GM12878 (cell line): ENCODE results near the gene S100A14. TPM values are rescaled to one million over a fixed set of nuclear protein-coding genes. Genes with fewer than 3 reads are reported as not detected.

ENCODE experiments used
- ATAC-seq: fragments of 200-7000 bp; cut with Tn5 transposase; 3 replicates; pipeline ENCODE4 v1.9.1; 2020; ENCODE audit warnings: mild to moderate bottlenecking, moderate library complexity
- BruUV-seq: library from RNA; stranded (reverse); fragments of 400-500 nt; replicated peaks from 2 replicates; lab custom pipeline; 2021; lab: Mats Ljungman, UMichigan
- CTCF ChIA-PET: fragments of 300-600 bp; sonication (Branson Sonifier 250); formaldehyde crosslinking; extraction: SDS; loops from one replicate; lab custom pipeline; 2021; ENCODE audit warnings: inconsistent platforms; lab: Yijun Ruan, JAX
- POLR2A ChIA-PET: fragments of 350-600 bp; formaldehyde crosslinking; extraction: SDS; loops from one replicate; lab custom pipeline; 2021; ENCODE audit warnings: inconsistent platforms; lab: Charles Lee
- RAD21 ChIA-PET: fragments of 300-600 bp; sonication (Branson Sonifier 250); formaldehyde crosslinking; loops from one replicate; lab custom pipeline; 2023; ENCODE audit warnings: antibody characterized with exemption; ENCODE audit not compliant: unreplicated experiment; lab: Charles Lee
- SMC1A ChIA-PET: fragments of 300-600 bp; sonication (Branson Sonifier 250); formaldehyde crosslinking; loops from one replicate; lab custom pipeline; 2023; ENCODE audit not compliant: unreplicated experiment, uncharacterized antibody; lab: Charles Lee
- DNase-seq: peaks from one replicate; pipeline ENCODE4 v3.0.0-alpha.2; 2011; ENCODE audit warnings: low read depth, low spot score
- FAIRE-seq: peaks from 3 replicates; lab custom pipeline; 2011; peaks lifted over from hg19 to GRCh38; lab: Jason Lieb, UNC
- H2AFZ ChIP-seq: 2 replicates; pipeline ENCODE4 v1.6.0; 2011; ENCODE audit warnings: low read depth, low read length, control low read depth; ENCODE audit not compliant: control insufficient read depth
- H3K27ac ChIP-seq: 2 replicates; pipeline ENCODE4 v1.5.1; 2011; ENCODE audit warnings: control low read depth; ENCODE audit not compliant: control insufficient read depth, insufficient read depth
- H3K27me3 ChIP-seq, 2 experiments: replicated peaks in 1 of 2; 2 replicates each; pipeline versions ENCODE4 v1.6.0 to v1.6.1; 2011; ENCODE audit warnings: low read length in 1 of 2; ENCODE audit not compliant: control insufficient read depth in 2 of 2, insufficient read depth in 2 of 2
- H3K36me3 ChIP-seq, 2 experiments: 2 replicates each; pipeline ENCODE4 v1.5.1; 2011; ENCODE audit warnings: low read length in 1 of 2; ENCODE audit not compliant: control insufficient read depth in 2 of 2, insufficient read depth in 2 of 2
- H3K4me1 ChIP-seq: 2 replicates; pipeline ENCODE4 v1.6.1; 2011; ENCODE audit warnings: mild to moderate bottlenecking, low read length, moderate library complexity, mixed read lengths; ENCODE audit not compliant: control insufficient read depth, insufficient read depth
- H3K4me2 ChIP-seq: 2 replicates; pipeline ENCODE4 v1.6.0; 2011; ENCODE audit warnings: control low read depth; ENCODE audit not compliant: control insufficient read depth, insufficient read depth
- H3K4me3 ChIP-seq: fragments of 200-600 bp; sonication (generic); 2 replicates; pipeline ENCODE4 v1.5.1; 2016
- H3K79me2 ChIP-seq: 2 replicates; pipeline ENCODE4 v1.6.0; 2011; ENCODE audit warnings: low read length; ENCODE audit not compliant: control insufficient read depth, insufficient read depth
- H3K9ac ChIP-seq: 2 replicates; pipeline ENCODE4 v1.8.0; 2011; ENCODE audit warnings: low read length, control low read depth, mixed read lengths; ENCODE audit not compliant: control insufficient read depth, insufficient read depth
- H3K9me3 ChIP-seq: replicated peaks from 3 replicates; pipeline ENCODE4 v1.5.1; 2011; ENCODE audit warnings: mild to moderate bottlenecking, low read length; ENCODE audit not compliant: control insufficient read depth, insufficient read depth
- H4K20me1 ChIP-seq: 2 replicates; pipeline ENCODE4 v1.6.0; 2011; ENCODE audit not compliant: control insufficient read depth, insufficient read depth
- NR2C2 ChIP-seq: IDR thresholded peaks from 2 replicates; pipeline ENCODE4 v1.6.1; 2011; ENCODE audit warnings: borderline replicate concordance, low read depth; ENCODE audit not compliant: control insufficient read depth, insufficient read length
- RAD21 ChIP-seq: IDR thresholded peaks from 2 replicates; pipeline ENCODE4 v1.6.1; 2011; ENCODE audit warnings: mild to moderate bottlenecking, low read depth, low read length, moderate library complexity; ENCODE audit not compliant: insufficient read depth
- SMC3 ChIP-seq: IDR thresholded peaks from 2 replicates; pipeline ENCODE4 v1.6.1; 2011; ENCODE audit warnings: low read length, improper control_type of control experiment, borderline replicate concordance
- ZBTB33 ChIP-seq: fragments of 450-650 bp; IDR thresholded peaks from 2 replicates; pipeline ENCODE4 v1.6.1; 2017; ENCODE audit warnings: mild to moderate bottlenecking
- WGBS: methylation state at CpG from one replicate; pipeline ENCODE4 v1.1.6; 2016; ENCODE audit warnings: low lambda C conversion rate; ENCODE audit not compliant: insufficient replicate concordance, insufficient coverage; ENCODE audit errors: missing lambda C conversion rate; 5-methylcytosine and 5-hydroxymethylcytosine counted together
- in situ Hi-C: fragments of 300-500 bp; cut with MboI; formaldehyde crosslinking; loops from 9 replicates; pipeline ENCODE4 v1.14.3; 2018; ENCODE audit warnings: mixed read lengths
- intact Hi-C: fragments of 100-400 bp; cut with micrococcal nuclease; formaldehyde crosslinking; loops from one replicate; pipeline ENCODE4 v1.14.2; 2022; ENCODE audit not compliant: unreplicated experiment
- polyA plus RNA-seq, 11 experiments: library from polyadenylated mRNA; depleted of rRNA in 4 of 11; unstranded in 6 of 11; stranded (reverse) in 5 of 11; fragments of >200 nt; fragmentation: Nextera tagmentation in 4 of 11; fragmentation: Illumina TruSeq in 1 of 11; extraction: Ambion mirVana in 4 of 11; extraction: Trizol in 1 of 11; gene quantifications; 1 replicate in 1 of 11; 2 replicates in 10 of 11; pipeline versions ENCODE4 v1.2.1 to v1.2.3, GENCODE V29; 2011 to 2016; ENCODE audit warnings: inconsistent platforms in 2 of 11, missing spikeins in 2 of 11, low read depth in 1 of 11
- total RNA-seq, 4 experiments: library from RNA; depleted of rRNA in 3 of 4; stranded (reverse); fragments of >200 nt in 3 of 4; fragmentation: Illumina TruSeq in 1 of 4; extraction: Trizol in 1 of 4; gene quantifications; 2 replicates each; pipeline versions ENCODE4 v1.2.1 to v1.2.3, GENCODE V29; 2013 to 2021
- TF ChIP-seq, protein P1 (sequence below), 3 experiments: IDR thresholded peaks in 2 of 3; conservative IDR thresholded peaks in 1 of 3; 2 replicates each; pipeline ENCODE4 v1.5.1; 2011; ENCODE audit warnings: low read depth in 3 of 3, low read length in 3 of 3, mild to moderate bottlenecking in 3 of 3, control low read depth in 2 of 3, moderate library complexity in 2 of 3, inconsistent platforms in 1 of 3, mixed read lengths in 1 of 3; ENCODE audit not compliant: control insufficient read depth in 2 of 3, insufficient read depth in 1 of 3; ENCODE audit errors: extremely low read depth in 1 of 3

S100A14 gene
- total and polyA plus RNA-seq, 10 of the 15 experiments (the other 5 are each of a cell fraction or from before 2014, with no cell fraction given), result 0.20 to 0.77 (median 0.45) TPM; not detected in 4

DNA sequence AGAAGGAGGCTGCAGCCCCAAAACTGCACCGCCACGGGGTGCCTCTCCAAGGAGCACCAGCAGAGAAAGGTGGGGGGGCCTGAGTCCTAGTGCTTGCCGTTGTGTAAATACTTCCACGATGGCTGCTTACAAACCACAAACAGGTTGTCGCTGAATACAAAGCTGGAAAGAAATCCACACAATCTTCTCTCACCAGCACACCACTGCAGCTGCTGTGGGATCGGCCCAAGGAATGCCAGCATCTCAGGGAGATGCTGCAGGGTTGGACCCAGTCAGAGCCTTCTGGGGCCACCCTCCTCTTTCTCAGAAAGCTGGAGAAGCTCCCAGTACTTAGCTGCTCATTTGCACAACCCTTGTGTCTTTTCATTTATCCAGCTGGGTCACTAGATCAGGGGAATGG is 3.0 kb upstream of the S100A14 start:
- no peaks in the 10 kb centered on the region for H3K27me3 ChIP-seq
- no peaks in the 10 kb centered on the region for H3K9me3 ChIP-seq
- DNase-seq (no peak), ATAC-seq (no peak), FAIRE-seq (no peak)
- ChIA-PET RAD21 (interaction anchor here (2.9 to 6.2 kb wide), 2 partner anchors 8 to 48 kb away, joined by 13 to 60 read pairs; partner anchors contain the start of gene S100A13), SMC1A (interaction anchor here (0.8 to 5.0 kb wide), 7 partner anchors 9 to 109 kb away, joined by 3 to 36 read pairs (median 10); partner anchors contain the start of gene S100A1), POLR2A (interaction anchor here (1.6 kb wide), 1 partner anchor 15 kb away, joined by 4 read pairs; the partner anchor contains the start of gene CHTOP), CTCF (interaction anchor here (1.0 to 7.8 kb wide), 8 partner anchors 9 to 117 kb away, joined by 3 to 106 read pairs (median 9); partner anchors contain the start of genes CHTOP, S100A1, S100A13 and S100A6)
- BruUV-seq, result no TSS peak
- H3K36me3 ChIP-seq, result no peaks in the 10 kb centered on the region
- no peak overlapping the region for H3K4me3 ChIP-seq
- in situ Hi-C loops, result no loop called here
- intact Hi-C loops, result no loop called here
- H3K79me2 ChIP-seq, result no peaks in the 10 kb centered on the region
- H3K9ac ChIP-seq, result no peak overlapping the region
- H4K20me1 ChIP-seq, result no peaks in the 10 kb centered on the region
- no peak overlapping the region for H2AFZ ChIP-seq
- no peak for TF ChIP-seq NR2C2
- H3K4me1 ChIP-seq, result peaks cover 20% of the 10 kb centered on the region
- no peak overlapping the region for H3K4me2 ChIP-seq
- WGBS, result 96% methylated on average over 6 of the region's 6 CpGs
- H3K27ac ChIP-seq, result no peak overlapping the region

- no peak overlapping the region for H3K4me2 ChIP-seq
- 11% methylated on average over 6 of the region's 6 CpGs for WGBS
- H2AFZ ChIP-seq, result peak overlapping the region; percentile 65; the same call in 1 of the 2 replicates
- no peaks in the 10 kb centered on the region for H3K27me3 ChIP-seq
- FAIRE-seq (no peak), DNase-seq (no peak), ATAC-seq (peak; percentile 94)
- H4K20me1 ChIP-seq, result no peaks in the 10 kb centered on the region
- in situ Hi-C loops (no loop called here), intact Hi-C loops (loop anchor here (1.0 to 2.0 kb wide), 2 partner anchors 45 to 107 kb away; no protein-coding TSS in a partner anchor)
- SMC1A ChIA-PET, result interaction anchor here (0.8 to 5.0 kb wide), 9 partner anchors 11 to 107 kb away, joined by 4 to 36 read pairs (median 10); partner anchors contain the start of gene S100A1
- RAD21 ChIA-PET, result interaction anchor here (1.0 to 6.2 kb wide), 7 partner anchors 9 to 107 kb away, joined by 3 to 60 read pairs (median 4); partner anchors contain the start of genes CHTOP, S100A13 and S100A6
- H3K4me1 ChIP-seq, result peaks cover 14% of the 10 kb centered on the region
- H3K9me3 ChIP-seq, result no peaks in the 10 kb centered on the region
- no TSS peak for BruUV-seq
- no peaks in the 10 kb centered on the region for H3K36me3 ChIP-seq
- POLR2A ChIA-PET, result interaction anchor here (1.3 kb wide), 1 partner anchor 16 kb away, joined by 5 read pairs; the partner anchor contains the start of gene CHTOP
- H3K4me3 ChIP-seq, result no peak overlapping the region
- H3K27ac ChIP-seq, result no peak overlapping the region
- H3K79me2 ChIP-seq, result no peaks in the 10 kb centered on the region
- TF ChIP-seq SMC3, result peak; percentile 59
- TF ChIP-seq, protein P1, sequence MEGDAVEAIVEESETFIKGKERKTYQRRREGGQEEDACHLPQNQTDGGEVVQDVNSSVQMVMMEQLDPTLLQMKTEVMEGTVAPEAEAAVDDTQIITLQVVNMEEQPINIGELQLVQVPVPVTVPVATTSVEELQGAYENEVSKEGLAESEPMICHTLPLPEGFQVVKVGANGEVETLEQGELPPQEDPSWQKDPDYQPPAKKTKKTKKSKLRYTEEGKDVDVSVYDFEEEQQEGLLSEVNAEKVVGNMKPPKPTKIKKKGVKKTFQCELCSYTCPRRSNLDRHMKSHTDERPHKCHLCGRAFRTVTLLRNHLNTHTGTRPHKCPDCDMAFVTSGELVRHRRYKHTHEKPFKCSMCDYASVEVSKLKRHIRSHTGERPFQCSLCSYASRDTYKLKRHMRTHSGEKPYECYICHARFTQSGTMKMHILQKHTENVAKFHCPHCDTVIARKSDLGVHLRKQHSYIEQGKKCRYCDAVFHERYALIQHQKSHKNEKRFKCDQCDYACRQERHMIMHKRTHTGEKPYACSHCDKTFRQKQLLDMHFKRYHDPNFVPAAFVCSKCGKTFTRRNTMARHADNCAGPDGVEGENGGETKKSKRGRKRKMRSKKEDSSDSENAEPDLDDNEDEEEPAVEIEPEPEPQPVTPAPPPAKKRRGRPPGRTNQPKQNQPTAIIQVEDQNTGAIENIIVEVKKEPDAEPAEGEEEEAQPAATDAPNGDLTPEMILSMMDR (IDR thresholded peaks at IDR 0.05 in 2 of 3, conservative IDR thresholded peaks at IDR 0.05 in 1 of 3; ENCODE audit: control insufficient read depth in 2 of 3, extremely low read depth in 1 of 3, insufficient read depth in 1 of 3, low read depth in 3 of 3, low read length in 3 of 3), result peak; percentile 49 to 69 (median 57)
- peak; percentile 36; the same call in 1 of the 2 replicates for TF ChIP-seq RAD21
- no peak for TF ChIP-seq ZBTB33
- CTCF ChIA-PET, result interaction anchor here (0.6 to 7.8 kb wide), 16 partner anchors 11 to 1212 kb away, joined by 3 to 106 read pairs (median 4); partner anchors contain the start of genes CHTOP, S100A1, S100A13 and S100A6
- H3K9ac ChIP-seq, result no peak overlapping the region
Measured at GRCh38 chr1:153617663-153618062, 1.5 kb upstream of the S100A14 start.
